HG03175 (cell line): ENCODE measurements around the gene NCOA3.

Experiments
- ATAC-seq: cut with Tn5 transposase; IDR thresholded peaks from one replicate; pipeline ENCODE4 v1.9.1; 2021; ENCODE audit warnings: mild to moderate bottlenecking, moderate library complexity; ENCODE audit not compliant: unreplicated experiment

Gene NCOA3

GRCh38 chr20:47676219-47676721 is 174.6 kb downstream of the NCOA3 start:
- ATAC-seq, result no peak

GRCh38 chr20:47676912-47677634 is 175.4 kb downstream of the NCOA3 start:
- ATAC-seq, result no peak

DNA sequence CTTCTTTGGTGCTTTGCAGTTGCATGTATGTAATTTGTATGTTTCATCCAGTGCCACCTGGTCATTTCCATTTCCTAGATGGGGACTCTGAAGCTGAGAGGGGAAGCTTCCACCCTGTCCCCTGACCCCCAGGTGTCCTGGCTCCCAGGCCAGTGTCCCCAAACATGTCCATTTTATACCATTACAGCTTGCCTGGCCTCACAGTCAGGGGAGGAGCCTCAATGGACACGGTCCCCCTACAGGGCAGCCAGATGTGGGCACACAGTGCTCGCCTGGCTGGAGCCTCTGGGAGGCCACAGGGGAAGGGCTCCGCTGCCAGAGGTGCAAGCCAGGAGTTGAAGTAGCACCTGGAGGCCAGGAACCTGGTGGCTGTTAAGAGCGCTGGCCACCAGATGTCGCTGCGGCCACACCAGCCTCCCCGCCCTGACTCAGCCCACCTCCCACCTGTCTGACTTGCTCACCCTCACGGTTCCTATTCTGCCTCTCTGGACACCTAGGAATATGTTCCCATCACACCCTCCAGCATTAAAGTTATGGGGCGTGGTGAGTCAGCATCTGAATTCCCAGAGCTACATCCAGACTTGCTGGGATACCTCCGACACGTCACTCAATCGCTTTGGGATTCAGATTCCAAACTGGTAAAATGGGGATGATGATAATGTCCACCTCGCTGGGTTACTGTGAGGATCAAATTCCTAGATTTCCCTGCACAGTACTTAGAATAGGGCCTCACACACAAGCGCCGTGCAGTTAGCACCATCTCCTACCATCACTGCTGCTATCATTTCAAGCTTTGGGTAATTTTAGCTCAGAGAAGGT is 176.2 kb downstream of the NCOA3 start:
- no peak for ATAC-seq

DNA sequence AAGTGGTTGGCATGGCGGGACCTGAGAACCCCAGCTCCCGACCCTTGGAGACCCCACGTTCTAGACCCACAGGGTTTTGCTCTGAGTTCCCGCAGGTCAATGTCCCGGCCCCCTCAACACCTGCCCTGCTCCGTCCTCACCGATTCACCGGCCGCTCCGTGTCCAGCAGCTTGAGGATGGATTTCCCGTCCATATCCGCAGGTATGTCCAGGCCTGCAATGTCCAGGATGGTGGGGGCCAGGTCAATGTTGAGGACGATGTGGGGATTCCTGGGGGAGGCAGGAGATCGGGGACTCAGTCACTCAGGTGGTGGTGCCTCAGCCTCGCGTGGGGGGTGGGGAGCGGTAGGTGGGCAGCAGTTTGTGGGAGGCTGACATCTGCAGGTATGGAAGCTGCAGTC is 176.8 kb downstream of the NCOA3 start:
- ATAC-seq, result no peak

DNA sequence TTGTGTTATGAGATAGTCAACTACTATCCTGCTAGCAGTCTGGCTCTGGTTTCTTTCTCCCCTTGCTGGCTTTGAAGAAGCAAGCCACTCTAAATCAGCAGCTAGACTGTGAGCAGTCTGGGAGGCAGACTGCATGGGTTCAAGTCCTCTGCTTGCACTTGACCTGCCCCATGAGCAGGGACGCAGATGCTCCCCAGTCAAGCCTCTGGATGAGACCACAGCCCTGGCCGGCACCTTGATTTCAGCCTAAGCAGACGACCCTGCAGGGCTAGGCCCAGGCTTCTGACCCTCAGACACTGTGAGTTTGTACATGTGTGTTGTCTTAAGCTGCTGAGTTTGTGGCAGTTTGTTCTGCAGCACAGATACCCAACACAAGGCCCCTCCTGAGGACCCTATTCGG is 177.8 kb downstream of the NCOA3 start:
- no peak for ATAC-seq

GRCh38 chr20:47680804-47681529 is 179.3 kb downstream of the NCOA3 start:
- no peak for ATAC-seq

- ATAC-seq, result no peak
Measured at GRCh38 chr20:47682028-47682783, 180.5 kb downstream of the NCOA3 start.

- no peak for ATAC-seq
Measured at GRCh38 chr20:47682916-47683315, 181.2 kb downstream of the NCOA3 start.

GRCh38 chr20:47684306-47685080 is 182.8 kb downstream of the NCOA3 start:
- ATAC-seq, result no peak

- no peak for ATAC-seq
Measured at GRCh38 chr20:47686545-47686944, 184.9 kb downstream of the NCOA3 start.

- ATAC-seq, result no peak
Measured at GRCh38 chr20:47687095-47687987, 185.7 kb downstream of the NCOA3 start.

DNA sequence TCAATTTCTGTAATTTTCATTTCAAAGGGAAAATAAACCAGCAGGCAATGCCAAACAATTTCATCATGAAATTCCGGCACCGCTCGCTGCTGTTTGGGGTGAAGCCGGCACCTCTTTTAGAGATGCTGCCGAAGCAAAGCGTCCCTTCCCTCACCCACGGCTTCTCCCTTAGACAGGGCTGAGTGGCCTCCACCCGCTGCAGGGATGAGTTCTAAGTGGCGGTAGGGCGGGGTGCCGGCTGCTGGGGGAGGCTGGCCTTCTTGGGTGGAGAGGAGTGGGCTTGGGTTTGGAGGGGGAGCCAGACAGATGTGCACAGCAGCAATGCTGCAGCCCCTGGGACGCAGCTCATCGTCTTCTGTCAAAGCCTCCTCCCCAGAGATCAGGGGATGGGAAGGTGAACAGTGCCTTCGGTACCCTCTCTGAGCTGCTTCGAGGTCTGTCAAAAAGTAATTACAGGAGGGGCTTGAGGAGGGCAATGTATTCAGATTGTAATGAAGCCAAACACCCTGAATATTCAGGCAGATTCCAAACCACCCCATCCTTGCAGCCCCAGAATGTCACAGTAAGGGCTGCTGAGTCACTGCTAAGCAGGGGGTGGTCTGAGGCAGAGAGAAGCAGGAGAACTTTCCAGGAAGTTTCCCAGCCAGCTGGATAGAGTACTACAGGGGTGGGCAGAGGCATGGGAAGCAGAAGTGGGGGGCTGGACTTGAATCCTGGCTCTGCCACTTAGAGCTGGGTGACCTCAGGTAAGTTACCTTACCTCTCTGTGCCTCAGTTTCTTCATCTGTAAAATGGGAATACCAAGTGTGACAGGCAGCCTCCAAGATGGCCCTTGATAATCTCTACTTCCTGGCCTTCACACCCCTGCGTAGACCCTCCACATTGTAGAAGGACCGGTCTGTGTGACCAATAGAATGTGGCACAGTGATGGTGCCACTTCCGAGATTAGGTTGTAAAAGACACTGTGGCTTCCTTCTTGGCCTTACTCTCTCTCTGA is 187.0 kb downstream of the NCOA3 start:
- no peak for ATAC-seq

- no peak for ATAC-seq
Measured at GRCh38 chr20:47689731-47690130, 188.0 kb downstream of the NCOA3 start.

DNA sequence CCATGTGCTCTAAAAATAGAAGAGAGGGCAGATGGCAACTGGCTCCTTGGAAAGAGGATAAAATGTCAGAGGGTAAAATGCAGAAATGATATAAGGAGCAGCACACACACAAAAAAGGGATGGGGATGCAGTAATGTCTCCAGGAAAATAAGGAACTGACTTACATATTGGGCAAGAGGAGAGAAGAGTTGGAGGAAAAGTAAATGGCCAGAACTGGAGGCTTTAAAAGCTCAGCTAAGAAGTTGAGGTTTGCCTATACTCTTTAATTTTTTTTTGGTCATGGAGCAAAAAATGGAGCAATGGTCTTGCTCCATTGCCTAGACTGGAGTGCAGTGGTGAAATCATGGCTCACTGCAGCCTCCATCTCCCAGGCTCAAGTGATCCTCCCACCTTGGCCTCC is 189.9 kb downstream of the NCOA3 start:
- no peak for ATAC-seq

DNA sequence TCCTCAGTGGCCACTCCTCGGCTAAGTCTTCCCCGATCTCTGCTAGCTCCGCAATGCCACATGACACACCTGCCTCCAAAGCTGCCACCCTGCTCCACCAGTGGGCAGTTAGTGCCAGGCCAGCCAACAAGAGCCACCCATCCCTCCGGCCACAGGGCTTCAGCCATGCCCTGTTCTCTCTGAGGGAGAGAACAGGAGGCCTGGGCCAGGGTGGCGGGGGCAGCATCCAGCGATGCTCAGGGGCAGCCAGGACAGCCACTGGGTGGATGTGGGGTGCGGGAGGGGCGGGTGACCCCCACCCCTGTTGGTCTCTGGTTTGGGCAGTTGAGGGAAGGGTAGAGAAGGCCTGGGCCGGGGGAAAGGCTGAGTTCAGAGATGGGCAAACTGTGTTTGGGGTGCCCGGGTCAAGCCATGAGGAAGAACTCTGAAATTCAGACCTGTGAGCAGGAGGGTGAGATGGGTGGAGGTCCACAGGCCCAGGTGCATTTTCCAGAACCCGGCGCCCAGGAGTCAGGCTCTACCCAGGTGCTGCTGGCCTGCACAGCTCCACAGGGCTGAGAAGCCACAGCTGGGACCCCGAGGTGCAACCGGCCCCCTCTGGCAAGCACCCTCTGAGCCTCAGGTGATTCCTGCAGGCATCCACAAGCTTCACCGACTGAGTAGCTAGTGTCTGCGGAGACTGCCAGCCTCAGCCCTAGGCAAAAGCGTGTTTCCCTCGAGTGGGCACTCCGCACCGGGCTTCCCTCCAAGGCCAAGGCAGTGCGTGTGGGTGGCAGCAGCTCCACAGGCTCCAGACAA is 192.5 kb downstream of the NCOA3 start:
- ATAC-seq, result no peak

DNA sequence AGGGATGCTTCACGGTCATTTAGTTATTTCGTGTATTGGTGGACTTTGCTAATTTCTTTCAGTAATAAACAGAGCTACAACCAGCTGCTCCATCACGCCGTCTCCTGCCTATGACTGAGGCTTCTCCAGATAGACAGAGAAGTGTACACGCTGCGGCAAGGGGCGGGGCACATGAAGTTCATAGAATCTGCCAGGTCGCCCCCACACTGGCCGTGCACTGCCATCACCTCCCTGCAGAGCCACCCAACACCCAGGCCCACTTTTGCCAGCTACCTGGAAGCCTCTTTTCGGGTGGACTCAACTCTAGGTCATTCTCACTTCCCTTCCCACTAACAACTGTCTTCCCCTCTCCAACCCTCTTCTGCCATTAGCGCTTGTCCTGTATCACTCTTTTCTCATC is 195.2 kb downstream of the NCOA3 start:
- ATAC-seq, result no peak

GRCh38 chr20:47698142-47698541 is 196.5 kb downstream of the NCOA3 start:
- ATAC-seq, result no peak
